Non-pigmented ciliary epithelial cell (primary cell): ENCODE data around the gene PRKG2.

Experiments used
- DNase-seq: peaks from one replicate; pipeline ENCODE4 v3.0.0-alpha.2; 2010; ENCODE audit warnings: low read depth

Gene PRKG2

GRCh38 chr4:81095389-81095788 is 119.6 kb downstream of the PRKG2 start:
- no peak for DNase-seq

DNA sequence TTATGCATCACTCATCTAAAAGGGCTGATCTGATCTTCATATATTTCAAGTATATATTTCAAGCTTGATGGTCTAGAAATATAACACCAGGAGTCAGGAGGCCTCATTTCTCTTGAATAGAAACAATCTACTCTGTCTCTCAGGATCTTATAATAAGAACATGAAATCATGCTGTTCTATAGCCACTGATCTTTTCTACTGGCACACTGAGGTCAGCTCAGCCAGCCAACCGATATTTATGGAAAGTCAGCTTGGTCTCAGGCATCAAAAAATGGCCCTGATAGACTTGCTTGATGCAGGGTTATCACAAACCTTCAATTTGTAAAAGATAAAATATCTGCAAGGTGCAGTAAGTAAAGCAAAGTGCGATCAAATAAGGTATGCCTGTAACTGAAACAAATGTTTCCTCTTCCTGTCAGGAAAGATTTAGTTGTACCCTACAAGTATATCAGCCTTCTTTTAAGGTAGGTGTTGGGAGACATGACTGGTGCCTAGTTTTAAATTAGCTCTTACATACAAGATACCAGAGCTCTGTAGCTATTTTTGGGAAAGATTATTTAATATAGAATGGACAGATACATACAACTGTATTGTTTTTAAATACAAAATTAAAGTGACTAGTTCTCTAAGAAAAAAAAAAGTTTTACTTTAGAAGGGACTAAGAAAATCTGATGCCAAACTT is 121.2 kb downstream of the PRKG2 start:
- DNase-seq: no peak

- DNase-seq: no peak
Observed at GRCh38 chr4:81085979-81086378, 129.0 kb downstream of the PRKG2 start.

DNA sequence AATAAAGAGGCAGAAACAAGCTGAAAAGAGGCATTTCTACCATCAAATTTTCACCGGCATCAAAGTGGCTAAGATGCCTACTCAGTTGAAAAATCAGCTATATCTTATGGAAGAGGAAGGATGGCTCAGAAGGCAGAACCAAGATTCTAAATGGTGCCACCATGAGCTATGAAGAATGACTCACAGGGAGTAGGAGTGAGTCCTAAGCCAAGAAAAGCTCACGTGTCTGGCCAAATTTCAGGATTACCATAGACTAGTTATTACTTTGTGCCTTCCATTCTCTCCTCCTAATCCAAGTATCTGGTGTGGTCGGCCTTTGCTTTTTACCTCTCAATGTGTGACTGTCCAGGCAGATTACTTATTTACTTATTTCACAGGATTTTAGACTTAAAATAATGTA is 129.7 kb downstream of the PRKG2 start:
- no peak for DNase-seq

DNA sequence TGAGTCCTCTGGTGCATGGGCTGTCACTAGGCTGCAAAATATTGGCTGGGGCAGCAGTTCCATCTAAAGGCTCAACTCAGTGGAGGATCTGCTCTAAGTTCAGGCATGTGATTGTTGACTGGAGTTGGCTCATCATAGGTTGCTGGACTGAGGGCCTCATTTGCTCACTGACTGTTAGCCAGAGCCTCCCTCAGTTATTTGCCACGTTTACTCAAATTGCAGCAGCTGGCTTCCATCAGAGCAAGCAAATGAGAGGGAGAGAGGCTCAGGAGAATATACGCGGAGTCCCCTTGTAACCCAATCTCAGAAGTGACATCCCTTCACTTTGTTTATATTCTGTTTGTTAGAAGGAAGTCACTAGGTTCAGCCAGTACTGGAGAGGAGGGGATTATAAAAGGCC is 130.4 kb downstream of the PRKG2 start:
- DNase-seq: no peak

GRCh38 chr4:81084029-81084428 is 131.0 kb downstream of the PRKG2 start:
- no peak for DNase-seq

DNA sequence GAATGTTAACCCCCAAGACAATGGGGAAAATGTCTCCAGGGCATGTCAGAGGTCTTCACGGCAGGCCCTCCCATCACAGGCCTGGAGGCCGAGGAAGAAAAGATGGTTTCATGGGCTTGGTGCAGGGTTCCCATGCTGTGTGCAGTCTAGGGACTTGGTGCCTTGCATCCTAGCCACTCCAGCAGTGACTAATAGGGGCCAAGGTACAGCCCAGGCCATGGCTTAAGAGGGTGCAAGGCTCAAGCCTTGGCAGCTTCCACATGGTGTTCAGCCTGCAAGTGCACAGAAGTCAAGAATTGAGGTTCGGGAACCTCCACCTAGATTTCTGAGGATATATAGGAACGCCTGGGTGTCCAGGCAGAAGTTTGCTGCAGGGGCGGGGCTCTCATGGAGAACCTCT is 133.9 kb downstream of the PRKG2 start:
- DNase-seq: no peak

- DNase-seq: no peak
Observed at GRCh38 chr4:81071013-81071412, 144.0 kb downstream of the PRKG2 start.

GRCh38 chr4:81069706-81070331 is 145.2 kb downstream of the PRKG2 start:
- DNase-seq: peak; percentile 72

DNA sequence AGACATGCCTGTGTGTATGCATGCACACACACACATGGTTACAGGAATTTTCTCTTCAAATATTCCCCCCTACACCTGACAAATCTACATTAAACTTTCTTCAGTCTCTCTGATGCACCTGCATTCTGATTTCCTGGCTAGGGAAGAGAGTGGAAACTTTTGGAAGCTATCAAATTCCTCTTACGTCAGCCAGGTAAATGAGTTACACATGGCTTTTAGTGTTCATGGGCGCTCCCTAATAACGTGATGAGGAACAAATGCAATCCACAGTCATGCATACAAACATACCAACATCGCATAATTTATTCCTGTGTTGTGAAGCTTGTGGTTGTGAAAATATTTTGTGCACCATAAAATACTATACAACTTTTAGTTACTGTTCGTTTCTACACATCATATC is 149.6 kb downstream of the PRKG2 start:
- DNase-seq: no peak

GRCh38 chr4:81062001-81062400 is 153.0 kb downstream of the PRKG2 start:
- no peak for DNase-seq

DNA sequence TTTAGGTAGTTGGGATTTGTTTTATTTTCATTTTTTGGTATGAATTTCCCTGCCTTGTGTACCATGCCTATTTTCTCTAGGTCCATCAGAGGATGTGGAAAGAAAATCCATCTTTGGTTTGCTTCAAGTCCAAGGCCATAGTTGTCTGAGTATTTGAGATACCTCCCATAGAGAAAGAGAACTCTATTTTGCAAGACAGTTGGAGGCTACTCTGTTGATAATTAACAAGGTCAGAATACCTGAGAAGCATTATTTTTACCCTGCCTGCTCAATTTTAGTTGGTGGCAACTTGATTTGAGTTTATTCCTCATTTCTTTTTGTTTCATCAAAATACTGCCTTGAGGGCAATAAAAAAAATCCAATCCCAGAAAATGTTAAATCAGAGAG is 153.7 kb downstream of the PRKG2 start:
- no peak for DNase-seq

DNA sequence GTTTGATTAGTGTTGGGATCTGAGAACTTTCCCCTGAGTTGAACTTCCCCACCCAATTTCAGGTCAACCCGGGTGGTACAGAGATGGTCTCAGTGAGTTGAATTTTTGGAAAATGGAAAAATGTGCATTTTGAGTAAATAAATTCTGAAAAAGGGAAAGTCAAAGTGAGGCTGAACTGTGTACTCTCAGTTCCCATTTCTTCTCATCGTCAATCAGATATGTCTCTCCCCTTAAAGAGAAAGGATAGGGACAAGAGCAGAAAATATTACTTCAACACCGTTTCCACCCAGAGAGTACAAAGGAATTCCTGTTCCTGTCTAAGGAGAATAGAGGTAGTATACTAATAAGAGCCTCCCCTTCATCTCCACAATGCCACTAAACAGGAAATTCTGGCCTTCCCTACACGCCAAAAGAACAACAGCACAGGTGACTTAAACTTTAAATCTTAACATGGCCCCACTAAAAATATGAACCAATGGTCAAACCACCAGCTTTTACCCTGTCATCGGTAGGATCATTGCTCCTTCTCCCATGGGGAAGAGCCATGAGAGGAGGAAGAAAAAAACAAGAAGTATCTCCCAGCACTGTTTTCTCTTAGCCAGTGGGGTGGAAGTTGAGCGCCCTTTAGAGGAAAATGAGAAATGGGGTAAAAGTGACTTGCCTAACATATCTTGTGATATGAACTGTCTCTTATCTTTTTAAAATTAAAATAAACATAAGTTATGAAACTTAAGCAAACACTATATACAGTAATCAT is 154.3 kb downstream of the PRKG2 start:
- no peak for DNase-seq

GRCh38 chr4:81058621-81059020 is 156.4 kb downstream of the PRKG2 start:
- no peak for DNase-seq

DNA sequence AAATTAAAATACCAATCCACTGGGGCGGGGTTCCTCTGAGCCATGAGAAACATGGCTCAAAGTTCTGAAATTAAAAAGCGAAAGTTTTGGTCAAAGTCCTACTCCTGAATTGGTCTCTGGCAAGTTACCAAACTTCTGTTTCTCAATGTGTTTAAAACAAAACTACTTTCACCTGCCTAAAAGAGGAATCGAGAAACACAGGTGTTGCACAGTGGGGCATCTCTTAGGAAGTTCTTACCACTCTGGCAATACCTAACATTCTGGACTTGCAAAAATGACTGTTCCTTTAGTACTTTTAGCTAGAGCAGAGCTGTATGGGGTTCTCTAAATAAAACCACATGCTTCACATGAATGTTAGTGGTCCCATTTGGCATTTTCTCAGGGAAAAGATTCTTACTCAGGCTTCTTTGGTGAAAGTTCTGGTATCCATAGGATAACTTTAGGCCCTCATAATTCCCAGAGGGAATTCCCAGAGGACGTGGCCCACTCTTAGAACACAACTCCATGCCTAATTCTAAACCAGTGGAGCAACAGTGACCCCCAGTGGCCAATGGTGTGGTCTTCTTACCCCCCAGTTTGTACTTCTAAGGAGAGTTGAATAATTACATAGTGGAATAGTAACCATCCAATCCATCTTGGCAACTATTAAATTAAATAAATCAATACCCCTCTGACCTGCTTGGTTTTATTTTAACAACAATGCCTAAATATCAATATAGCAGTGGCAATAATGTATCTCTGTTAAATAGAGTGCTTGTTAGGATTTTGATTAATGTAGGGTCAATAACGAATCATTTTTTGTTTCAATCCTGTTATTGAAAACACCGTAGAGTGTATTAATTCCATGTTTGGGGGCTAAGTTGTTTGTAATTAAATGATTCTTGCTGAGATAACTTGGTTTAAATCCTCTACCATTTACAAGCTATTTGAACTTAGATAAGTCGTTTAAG is 162.6 kb downstream of the PRKG2 start:
- no peak for DNase-seq

GRCh38 chr4:81049907-81050306 is 165.1 kb downstream of the PRKG2 start:
- no peak for DNase-seq

DNA sequence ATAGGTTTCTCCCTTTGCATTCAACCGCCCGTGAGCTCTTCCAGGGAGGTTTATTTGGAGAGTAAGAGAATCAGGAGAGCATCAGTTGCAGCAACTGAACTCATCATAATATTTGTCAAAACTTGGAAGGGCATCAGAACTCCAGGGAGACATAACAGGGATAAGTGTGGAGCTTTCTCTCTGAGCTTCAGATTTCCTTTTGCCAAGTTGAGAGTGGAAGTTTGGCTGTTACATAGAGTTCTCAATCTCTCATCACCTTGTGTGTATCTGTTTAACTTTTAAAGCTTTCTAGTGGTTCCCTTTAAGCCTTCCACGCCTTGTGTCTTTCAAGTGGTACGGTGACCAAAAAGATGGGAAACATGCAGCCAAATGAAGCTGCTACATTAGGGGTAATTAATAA is 165.7 kb downstream of the PRKG2 start:
- no peak for DNase-seq

DNA sequence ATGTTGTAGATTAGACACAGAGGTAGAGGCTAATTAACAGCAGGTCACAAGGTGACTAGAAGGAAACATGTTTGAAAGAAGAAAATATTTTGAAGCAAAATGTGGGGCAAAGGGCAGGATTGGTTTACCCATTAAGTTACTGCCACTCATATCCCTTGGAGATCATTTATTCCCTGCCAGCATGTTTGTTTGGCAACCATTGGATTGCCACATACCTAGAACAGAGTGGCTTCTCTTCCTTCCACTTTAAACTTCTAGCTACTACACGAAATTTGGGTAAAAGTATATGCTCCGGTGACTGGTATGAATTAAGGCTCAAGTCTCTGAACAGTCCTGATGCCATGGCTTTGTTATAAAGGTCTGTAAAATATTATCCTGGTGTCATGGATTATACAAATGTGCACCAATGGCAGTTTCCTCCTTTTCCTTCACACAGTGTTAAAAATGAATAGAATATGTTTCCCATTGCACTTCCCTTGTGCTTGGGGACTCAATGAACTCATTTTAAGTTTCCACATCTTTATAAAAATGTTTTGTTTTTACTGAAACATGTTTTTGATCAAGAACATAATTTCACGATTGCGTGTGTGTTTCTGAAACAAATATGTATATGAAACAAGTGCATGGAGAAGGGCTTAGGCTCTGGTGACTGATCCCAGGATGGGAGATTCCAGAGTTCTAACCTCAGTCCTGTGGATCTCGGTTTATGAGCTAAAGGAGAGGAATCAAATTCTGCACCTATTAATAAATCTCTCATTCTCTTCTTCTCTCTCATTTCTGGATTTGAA is 172.2 kb downstream of the PRKG2 start:
- no peak for DNase-seq

DNA sequence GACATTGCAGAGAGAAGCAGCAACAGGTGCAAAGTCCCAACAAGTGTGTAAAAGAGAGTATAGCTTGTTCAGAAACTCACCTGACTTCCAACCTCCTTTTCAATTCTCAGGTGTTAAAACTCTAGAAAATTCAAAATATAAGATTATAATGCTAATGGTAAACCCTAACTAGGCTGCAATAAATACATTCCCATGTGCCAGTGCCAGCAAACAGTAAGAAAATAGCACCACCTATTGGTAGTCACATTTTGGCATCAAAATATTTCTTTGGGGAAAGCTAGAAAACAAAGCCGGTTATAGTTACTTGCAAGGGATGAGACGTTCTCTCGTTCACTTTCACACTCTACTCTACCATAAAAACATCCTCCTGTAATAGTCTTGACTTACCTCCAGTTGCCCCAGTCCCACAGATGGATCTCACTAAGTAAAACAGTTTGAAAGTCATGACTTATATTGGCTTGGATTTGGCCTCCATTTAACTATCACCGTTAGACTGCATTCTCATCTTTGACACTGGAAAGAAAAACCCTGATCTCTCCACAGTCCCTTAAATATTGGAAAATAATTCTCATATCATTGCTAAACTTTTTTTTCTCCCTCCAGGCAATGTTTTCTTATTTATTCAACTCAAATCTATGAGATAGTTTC is 174.9 kb downstream of the PRKG2 start:
- DNase-seq: no peak

GRCh38 chr4:81039351-81039972 is 175.6 kb downstream of the PRKG2 start:
- no peak for DNase-seq
